Measurements from ENCODE around the gene CLUH.

CLUH gene

GRCh38 chr17:2711608-2712299 is at the start of gene CLUH:
TSS of gene CLUH (minus strand) at chr17:2711764. CDS start at chr17:2711661, 103 bp downstream.
- DNase-seq (ENCODE audit: low spot score), result peak; percentile 95

- DNase-seq (ENCODE audit: low spot score), result no peak
Observed at GRCh38 chr17:2758870-2759269, 47.3 kb upstream of the CLUH start.

GRCh38 chr17:2755891-2756724 is 44.5 kb upstream of the CLUH start:
- DNase-seq (ENCODE audit: low spot score), result no peak

GRCh38 chr17:2751491-2751890 is 39.9 kb upstream of the CLUH start:
- no peak for DNase-seq (ENCODE audit: low spot score)

- DNase-seq (ENCODE audit: low spot score), result no peak
Observed at GRCh38 chr17:2750721-2751120, 39.2 kb upstream of the CLUH start.

- peak; percentile 55 for DNase-seq (ENCODE audit: low spot score)
Observed at GRCh38 chr17:2749784-2750181, 38.2 kb upstream of the CLUH start.

GRCh38 chr17:2749058-2749783 is 37.7 kb upstream of the CLUH start, which contains the start of gene CCDC92B:
TSS of gene CCDC92B (minus strand) at chr17:2749652. CDS start at chr17:2735145, 14,507 bp downstream.
- DNase-seq (ENCODE audit: low spot score), result no peak

GRCh38 chr17:2745317-2746037 is 33.9 kb upstream of the CLUH start:
- DNase-seq (ENCODE audit: low spot score), result no peak

GRCh38 chr17:2737693-2738092 is 26.1 kb upstream of the CLUH start:
- DNase-seq (ENCODE audit: low spot score), result no peak

GRCh38 chr17:2736956-2737355 is 25.4 kb upstream of the CLUH start:
- no peak for DNase-seq (ENCODE audit: low spot score)

- DNase-seq (ENCODE audit: low spot score), result no peak
Observed at GRCh38 chr17:2735896-2736295, 24.3 kb upstream of the CLUH start.

- DNase-seq (ENCODE audit: low spot score), result no peak
Observed at GRCh38 chr17:2734939-2735338, 23.4 kb upstream of the CLUH start.

- DNase-seq (ENCODE audit: low spot score), result no peak
Observed at GRCh38 chr17:2731807-2732206, 20.2 kb upstream of the CLUH start.

GRCh38 chr17:2730764-2731353 is 19.3 kb upstream of the CLUH start:
- no peak for DNase-seq (ENCODE audit: low spot score)

- DNase-seq (ENCODE audit: low spot score), result no peak
Observed at GRCh38 chr17:2724784-2725164, 13.2 kb upstream of the CLUH start.

GRCh38 chr17:2723997-2724783 is 12.6 kb upstream of the CLUH start:
- DNase-seq (ENCODE audit: low spot score), result no peak

GRCh38 chr17:2723505-2723996 is 12.0 kb upstream of the CLUH start:
- DNase-seq (ENCODE audit: low spot score), result no peak

GRCh38 chr17:2722611-2723010 is 11.0 kb upstream of the CLUH start:
- no peak for DNase-seq (ENCODE audit: low spot score)

GRCh38 chr17:2721603-2722002 is 10.0 kb upstream of the CLUH start:
- no peak for DNase-seq (ENCODE audit: low spot score)

GRCh38 chr17:2719861-2720260 is 8.3 kb upstream of the CLUH start:
- DNase-seq (ENCODE audit: low spot score), result no peak

Data from CD4-positive, alpha-beta T cell treated with Interleukin-6 at 100 ng/mL for 8 hours (primary cell).